HG02571 (cell line): ENCODE results near the gene LNX2.

Source experiments
- ATAC-seq: cut with Tn5 transposase; IDR thresholded peaks from one replicate; pipeline ENCODE4 v1.9.1; 2021; ENCODE audit warnings: mild to moderate bottlenecking, moderate library complexity; ENCODE audit not compliant: unreplicated experiment

The LNX2 gene

GRCh38 chr13:27570906-27571305 is 49.4 kb downstream of the LNX2 start:
- no peak for ATAC-seq

DNA sequence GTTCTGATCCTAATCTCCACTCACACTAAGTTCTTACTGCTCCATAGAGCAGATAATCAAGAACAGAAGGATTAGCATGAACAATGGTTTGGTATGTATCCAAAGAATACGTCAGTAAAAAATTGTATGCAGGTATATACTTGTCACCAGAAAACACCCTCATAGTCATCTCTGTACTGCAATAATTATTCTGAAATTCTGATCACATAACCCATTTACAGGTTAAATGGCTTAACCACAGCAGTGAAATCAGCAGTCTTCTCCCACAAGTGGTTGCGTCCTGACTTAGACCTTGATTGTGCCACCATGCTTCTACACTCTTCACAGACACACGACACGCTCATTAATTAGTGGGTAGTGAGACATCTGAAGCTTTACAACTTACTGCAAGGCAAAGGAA is 50.9 kb downstream of the LNX2 start:
- no peak for ATAC-seq

GRCh38 chr13:27565818-27566217 is 54.5 kb downstream of the LNX2 start:
- ATAC-seq, result no peak

GRCh38 chr13:27562457-27562856 is 57.9 kb downstream of the LNX2 start:
- ATAC-seq, result no peak

DNA sequence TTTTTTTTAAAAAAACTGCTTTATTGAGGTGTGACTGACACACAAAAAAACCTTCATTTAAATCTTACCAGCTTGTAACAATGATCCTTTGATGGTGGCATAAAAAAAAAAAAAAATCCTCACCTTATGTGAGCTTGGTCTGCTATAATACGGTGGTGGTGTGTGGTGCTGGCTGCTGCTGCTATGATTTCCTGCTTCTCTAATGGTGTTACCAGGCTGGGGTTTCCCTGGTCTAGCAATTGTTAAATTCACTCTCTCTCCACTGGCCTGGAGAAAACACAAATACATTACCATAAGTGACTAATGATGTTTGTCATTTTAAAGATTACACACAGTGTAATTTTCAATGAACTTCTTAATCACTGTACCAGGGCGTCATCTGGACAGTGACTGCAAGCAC is 60.6 kb downstream of the LNX2 start:
- ATAC-seq, result no peak

- no peak for ATAC-seq
These were observed 64.2 kb downstream of the LNX2 start for GRCh38 chr13:27556109-27556508.

- no peak for ATAC-seq
These were observed 68.8 kb downstream of the LNX2 start for GRCh38 chr13:27551562-27551961.

DNA sequence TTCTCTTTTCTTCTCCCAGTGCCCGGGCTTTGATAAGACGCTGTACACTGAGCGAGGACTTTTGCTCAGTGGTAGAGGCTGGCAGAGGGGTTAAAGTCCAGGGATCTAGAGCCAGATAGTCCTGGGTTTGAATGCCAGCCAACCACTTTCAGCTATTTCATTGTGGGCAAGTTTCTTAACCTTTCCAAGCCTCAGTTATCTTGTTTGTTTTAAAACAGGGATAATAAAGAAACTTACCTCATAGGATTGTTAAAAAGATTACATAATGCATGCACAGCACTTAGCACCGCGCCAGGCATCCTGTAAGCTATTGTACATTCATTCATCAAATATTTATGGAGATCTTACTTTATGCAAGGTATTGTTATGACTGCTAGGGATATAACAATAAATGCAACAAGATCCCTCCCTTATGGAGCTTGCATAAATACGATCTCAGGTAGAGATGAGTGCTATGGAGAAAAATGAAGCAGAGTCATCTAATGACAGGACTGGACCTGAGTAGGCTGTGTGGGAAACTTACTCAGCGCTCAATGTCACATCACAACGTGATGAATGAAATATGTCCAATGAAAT is 70.8 kb downstream of the LNX2 start:
- no peak for ATAC-seq

DNA sequence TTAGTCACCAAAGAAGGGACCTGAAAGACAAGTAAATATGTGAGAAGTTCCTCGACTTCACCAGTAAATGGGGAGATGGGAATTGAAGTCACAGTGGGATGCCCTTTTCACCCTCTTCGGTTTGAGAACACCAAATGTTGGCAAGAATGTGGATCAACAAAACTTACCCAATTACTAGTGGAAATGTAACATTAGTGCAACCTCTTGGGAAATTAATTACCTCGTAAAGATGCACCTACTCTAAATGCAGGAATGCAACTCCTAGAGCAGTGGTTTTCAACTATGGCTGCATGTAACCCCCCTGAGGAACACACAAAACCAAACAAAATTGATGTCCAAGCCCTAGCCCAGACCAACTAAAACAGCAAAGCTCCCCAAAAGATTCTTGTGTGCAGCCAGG is 78.1 kb downstream of the LNX2 start:
- no peak for ATAC-seq

GRCh38 chr13:27541386-27541785 is 78.9 kb downstream of the LNX2 start:
- ATAC-seq, result no peak

DNA sequence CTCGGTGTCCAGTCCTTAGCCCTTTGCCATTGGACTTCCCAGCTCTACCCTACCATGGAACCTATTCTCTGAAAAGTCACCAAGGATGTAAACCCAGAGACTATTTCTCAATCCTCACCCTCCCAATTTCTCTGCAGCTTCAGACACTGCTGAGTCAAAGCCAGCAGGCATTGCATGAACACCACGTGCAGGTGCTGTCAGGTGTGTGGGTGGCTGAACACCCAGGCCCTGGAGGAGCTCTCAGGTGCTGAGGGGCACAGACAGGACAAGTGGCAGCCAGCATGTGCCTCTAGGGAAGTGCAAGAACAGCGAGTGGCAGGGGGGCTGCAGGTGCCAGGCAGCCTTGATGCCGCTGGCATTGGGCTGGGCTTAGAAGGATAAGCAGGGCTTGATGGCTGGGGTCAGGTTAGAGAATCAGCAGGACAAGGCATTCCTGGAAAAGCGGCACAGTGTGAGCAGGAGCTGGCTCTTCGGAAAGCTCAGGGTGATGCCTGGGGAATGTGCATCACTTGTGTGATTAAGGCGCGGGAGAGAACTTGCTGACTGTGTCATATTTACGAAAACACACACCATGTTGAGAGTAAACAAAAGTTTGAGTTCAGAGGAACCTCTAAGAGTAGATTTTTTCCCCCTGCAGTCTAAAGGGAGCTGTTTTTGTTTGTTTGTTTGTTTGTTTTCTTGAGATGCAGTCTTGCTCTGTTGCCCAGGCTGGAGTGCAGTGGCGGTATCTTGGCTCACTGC is 83.8 kb downstream of the LNX2 start:
- no peak for ATAC-seq

GRCh38 chr13:27535546-27535945 is 84.8 kb downstream of the LNX2 start:
- no peak for ATAC-seq

GRCh38 chr13:27534981-27535380 is 85.3 kb downstream of the LNX2 start:
- ATAC-seq, result no peak

- ATAC-seq, result no peak
These were observed 86.0 kb downstream of the LNX2 start for GRCh38 chr13:27534108-27534980.

DNA sequence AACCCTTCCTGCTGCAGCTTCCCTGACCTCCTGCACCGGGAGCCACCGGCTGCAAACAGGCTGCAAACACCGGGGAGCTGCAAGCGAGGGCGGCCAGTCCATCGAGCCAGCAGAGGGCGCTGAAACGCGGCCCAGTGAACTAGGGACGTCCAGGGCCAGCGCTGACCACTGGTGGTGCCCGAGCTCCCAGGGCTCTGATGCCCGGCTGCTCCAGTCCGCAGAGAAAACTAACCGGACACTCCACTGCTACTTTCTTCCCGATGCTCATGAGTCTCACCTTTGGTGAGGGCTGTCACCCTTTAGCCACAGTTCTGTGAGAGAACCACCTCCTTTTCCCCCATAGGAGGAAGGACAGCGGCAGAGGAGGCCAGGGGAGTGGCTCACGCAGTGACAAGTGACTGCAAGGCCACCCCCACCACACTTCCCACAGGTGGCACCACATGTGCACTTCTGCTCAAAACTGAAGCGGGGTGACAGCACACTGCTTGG is 87.1 kb downstream of the LNX2 start:
- no peak for ATAC-seq

DNA sequence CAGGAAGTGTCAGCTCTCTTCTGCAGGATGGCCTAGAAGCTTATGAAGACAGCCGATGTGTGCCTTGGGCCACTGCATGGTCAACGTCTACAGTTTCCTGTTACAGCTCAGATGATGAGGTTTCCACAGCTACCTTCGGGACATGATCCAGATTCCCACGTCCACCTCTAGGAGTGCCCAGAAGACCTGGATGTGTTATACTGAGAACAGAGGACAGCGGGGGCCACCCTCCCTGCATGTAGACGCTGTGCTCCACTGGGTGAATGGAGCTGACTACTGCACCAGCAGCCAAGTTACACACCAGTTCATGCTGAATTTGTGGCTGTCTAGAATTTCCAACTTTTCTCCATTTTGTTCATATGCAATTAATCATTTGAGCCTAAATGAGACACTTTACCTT is 91.4 kb downstream of the LNX2 start:
- ATAC-seq, result no peak

DNA sequence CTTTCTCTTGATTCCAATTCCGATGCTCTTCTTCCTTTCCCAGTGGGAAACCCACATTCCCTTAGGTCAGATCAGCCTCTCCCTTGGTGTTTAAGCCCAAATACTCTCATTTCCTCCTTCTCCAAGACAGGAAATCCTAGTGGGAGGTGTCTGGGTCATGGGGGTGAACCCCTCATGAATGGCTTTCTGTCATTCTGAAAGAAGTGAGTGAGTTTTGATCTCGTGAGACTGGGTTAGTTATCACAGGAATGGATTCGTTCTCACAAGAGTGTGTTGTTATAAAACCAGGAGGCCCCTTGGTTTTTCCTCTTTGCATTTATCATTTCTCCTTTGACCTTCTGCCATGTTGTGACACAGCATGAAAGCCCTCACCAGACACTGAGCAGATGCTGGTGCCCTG is 93.8 kb downstream of the LNX2 start:
- no peak for ATAC-seq

DNA sequence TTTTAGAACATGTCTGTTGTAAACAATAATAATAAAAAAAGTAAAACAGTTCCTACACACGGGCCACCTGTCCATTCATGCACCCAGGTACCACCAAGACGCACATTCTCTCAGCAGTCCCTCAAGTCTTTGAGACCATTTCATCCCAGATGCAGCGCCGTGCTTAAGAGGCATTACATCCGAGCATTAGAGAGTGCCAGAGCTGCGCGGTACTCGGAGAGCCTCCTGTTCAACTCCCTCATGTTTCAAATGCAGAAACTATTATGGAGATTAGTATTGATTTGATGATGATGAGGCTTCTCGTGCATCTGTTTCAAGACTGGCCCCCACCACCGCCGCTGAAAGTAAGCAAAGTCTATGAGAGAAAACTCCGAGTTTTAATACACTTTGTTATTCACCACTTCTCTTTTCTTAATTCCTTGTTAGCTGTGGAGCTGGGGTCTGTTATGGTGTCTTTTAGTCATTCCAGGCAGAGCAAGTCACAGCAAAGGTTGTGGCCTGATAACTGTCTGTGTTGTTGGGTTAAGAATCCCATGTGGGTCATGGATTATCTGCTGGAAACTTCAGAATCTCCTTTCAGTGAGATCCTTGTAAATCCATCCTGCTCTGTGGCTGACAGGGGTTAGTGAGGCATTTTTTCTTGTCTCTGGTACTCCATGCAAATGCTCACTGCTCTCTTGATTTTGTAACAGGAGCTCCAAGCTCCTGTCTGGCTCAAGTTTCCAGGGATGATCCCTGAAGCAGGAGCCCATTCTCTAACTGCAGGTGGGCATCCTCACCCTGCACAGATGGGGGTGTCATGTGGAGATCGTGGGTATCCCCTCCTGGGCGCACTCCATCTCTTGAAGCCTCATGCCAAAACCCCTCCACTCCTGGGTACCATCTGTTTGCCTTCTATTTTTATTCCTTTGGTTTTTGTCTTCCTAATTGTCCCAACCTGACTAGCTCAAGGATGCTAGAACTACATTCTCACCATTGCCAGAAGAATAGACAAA is 95.1 kb downstream of the LNX2 start:
- ATAC-seq, result no peak

- ATAC-seq, result no peak
These were observed 96.8 kb downstream of the LNX2 start for GRCh38 chr13:27523346-27524073.

GRCh38 chr13:27522847-27523246 is 97.5 kb downstream of the LNX2 start:
- no peak for ATAC-seq
